Cardiac muscle cell (in vitro differentiated cells and primary cell): Measurements from ENCODE around the gene CCDC88B. TPM values are rescaled to one million over a fixed set of nuclear protein-coding genes. Genes with fewer than 3 reads are reported as not detected.
A peak's percentile ranks its signal among the peaks of the same experiment; 100 is the strongest.
"Not testable (repeated sequence)": the region's sequence is repeated elsewhere in the genome, so short reads cannot be mapped to it uniquely, and the experiment has no call there.

Experiments
- DNase-seq, 2 donors: peaks; one replicate each; pipeline versions ENCODE4 v3.0.0 to v3.0.0-alpha.2; 2010 to 2017; ENCODE audit warnings: low read depth in 1 of 2, low spot score in 1 of 2
- H3K27ac ChIP-seq: fragments of 200-600 bp; sonication (generic); 2 replicates; pipeline ENCODE4 v1.5.1; 2016
- H3K27me3 ChIP-seq: fragments of 200-600 bp; sonication (generic); 2 replicates; pipeline ENCODE4 v1.6.0; 2016; ENCODE audit warnings: control low read depth
- H3K36me3 ChIP-seq: fragments of 200-600 bp; sonication (generic); 2 replicates; pipeline ENCODE4 v1.5.1; 2016; ENCODE audit warnings: control low read depth
- H3K4me1 ChIP-seq: fragments of 200-600 bp; sonication (generic); 2 replicates; pipeline ENCODE4 v1.8.1; 2017; ENCODE audit warnings: low read depth, mild to moderate bottlenecking, mixed run types
- H3K4me3 ChIP-seq: fragments of 200-600 bp; sonication (generic); 2 replicates; pipeline ENCODE4 v1.5.1; 2016; ENCODE audit warnings: mild to moderate bottlenecking
- H3K9me3 ChIP-seq: fragments of 200-600 bp; sonication (generic); 2 replicates; pipeline ENCODE4 v1.5.1; 2017; ENCODE audit warnings: low read depth, mild to moderate bottlenecking, control low read depth
- polyA plus RNA-seq: library from polyadenylated mRNA; unstranded; fragments of >200 nt; fragmentation: Nextera tagmentation; extraction: Ambion mirVana; gene quantifications from 2 replicates; pipeline ENCODE4 v1.2.1, GENCODE V29; 2016
- total RNA-seq: library from RNA; depleted of rRNA; stranded (reverse); fragments of >200 nt; gene quantifications from 2 replicates; pipeline ENCODE4 v1.2.3, GENCODE V29; 2016
- TF ChIP-seq, protein P1 (sequence below): IDR thresholded peaks from 2 replicates; pipeline ENCODE4 v1.5.1; 2012; ENCODE audit warnings: low read depth, mild to moderate bottlenecking, low read length

Gene CCDC88B
- total and polyA plus RNA-seq, 2 experiments from 2014 or later: 8.4 to 8.6 TPM

GRCh38 chr11:64323373-64323772, 16.6 kb upstream of the CCDC88B start:
- peaks cover 6% of the 10 kb centered on the region for H3K4me1 ChIP-seq
- H3K27ac ChIP-seq: no peak overlapping the region
- DNase-seq: no peak
- H3K27me3 ChIP-seq: no peaks in the 10 kb centered on the region
- no peaks in the 10 kb centered on the region for H3K9me3 ChIP-seq
- H3K4me3 ChIP-seq: no peak overlapping the region
- H3K36me3 ChIP-seq: peaks cover 4% of the 10 kb centered on the region
- TF ChIP-seq, protein P1, sequence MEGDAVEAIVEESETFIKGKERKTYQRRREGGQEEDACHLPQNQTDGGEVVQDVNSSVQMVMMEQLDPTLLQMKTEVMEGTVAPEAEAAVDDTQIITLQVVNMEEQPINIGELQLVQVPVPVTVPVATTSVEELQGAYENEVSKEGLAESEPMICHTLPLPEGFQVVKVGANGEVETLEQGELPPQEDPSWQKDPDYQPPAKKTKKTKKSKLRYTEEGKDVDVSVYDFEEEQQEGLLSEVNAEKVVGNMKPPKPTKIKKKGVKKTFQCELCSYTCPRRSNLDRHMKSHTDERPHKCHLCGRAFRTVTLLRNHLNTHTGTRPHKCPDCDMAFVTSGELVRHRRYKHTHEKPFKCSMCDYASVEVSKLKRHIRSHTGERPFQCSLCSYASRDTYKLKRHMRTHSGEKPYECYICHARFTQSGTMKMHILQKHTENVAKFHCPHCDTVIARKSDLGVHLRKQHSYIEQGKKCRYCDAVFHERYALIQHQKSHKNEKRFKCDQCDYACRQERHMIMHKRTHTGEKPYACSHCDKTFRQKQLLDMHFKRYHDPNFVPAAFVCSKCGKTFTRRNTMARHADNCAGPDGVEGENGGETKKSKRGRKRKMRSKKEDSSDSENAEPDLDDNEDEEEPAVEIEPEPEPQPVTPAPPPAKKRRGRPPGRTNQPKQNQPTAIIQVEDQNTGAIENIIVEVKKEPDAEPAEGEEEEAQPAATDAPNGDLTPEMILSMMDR: no peak

DNA sequence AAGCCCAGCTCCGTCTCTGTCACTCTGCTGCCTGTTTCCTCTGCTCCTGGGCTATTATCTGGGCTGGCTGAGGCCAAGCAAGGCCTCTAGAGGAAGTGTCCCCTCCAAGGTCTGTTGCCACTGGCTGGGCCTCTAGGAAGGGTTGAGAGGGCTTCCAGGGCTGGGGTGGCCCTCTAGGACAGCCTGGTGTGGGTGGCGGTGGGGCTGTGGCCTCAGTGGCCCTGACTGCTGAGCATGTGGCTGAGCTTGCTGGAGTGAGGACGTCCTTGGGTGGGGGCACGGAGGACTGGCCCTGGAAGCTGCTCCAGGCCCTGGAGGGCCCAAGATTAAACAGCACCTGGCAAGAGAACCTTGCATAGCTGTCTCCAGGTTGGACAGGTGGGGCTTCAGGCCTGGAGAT, 16.0 kb upstream of the CCDC88B start:
- not testable (repeated sequence) for H3K27me3 ChIP-seq, H3K4me3 ChIP-seq, H3K36me3 ChIP-seq, H3K4me1 ChIP-seq, DNase-seq, H3K9me3 ChIP-seq
- peak overlapping the region; percentile 34 for H3K27ac ChIP-seq

GRCh38 chr11:64324692-64325469, 15.1 kb upstream of the CCDC88B start:
- Histone ChIP-seq H3K9me3 (no peaks in the 10 kb centered on the region), H3K27ac (no peak overlapping the region), H3K36me3 (peaks cover 4% of the 10 kb centered on the region), H3K4me3 (no peak overlapping the region), H3K27me3 (no peaks in the 10 kb centered on the region), H3K4me1 (no peaks in the 10 kb centered on the region)
- DNase-seq: no peak
- TF ChIP-seq, protein P1: no peak

DNA sequence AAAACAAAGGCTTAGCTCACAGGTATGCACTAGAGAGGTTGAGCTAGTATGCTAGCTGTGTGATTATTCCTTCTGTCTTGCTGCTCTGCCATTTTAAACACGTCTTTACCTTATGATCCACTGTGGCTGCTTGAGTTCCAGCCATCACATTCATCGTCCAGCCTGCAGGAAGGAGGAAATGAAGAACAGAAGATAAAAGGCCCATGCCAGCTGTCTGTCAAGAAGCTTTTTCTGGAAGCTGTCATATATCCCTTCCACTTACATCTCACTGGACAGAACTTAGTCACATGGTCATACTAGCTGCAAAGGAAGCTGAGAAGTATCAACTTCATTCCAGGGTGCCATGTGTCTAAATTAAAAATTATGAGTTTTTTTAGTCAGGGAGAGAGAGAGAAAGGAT, 12.6 kb upstream of the CCDC88B start:
- H3K9me3 ChIP-seq: no peaks in the 10 kb centered on the region
- TF ChIP-seq, protein P1: no peak
- peaks cover 2% of the 10 kb centered on the region for H3K36me3 ChIP-seq
- no peak overlapping the region for H3K4me3 ChIP-seq
- no peak for DNase-seq
- no peak overlapping the region for H3K27ac ChIP-seq
- H3K27me3 ChIP-seq: no peaks in the 10 kb centered on the region
- no peaks in the 10 kb centered on the region for H3K4me1 ChIP-seq

- Histone ChIP-seq H3K4me1 (no peaks in the 10 kb centered on the region), H3K4me3 (no peak overlapping the region), H3K27ac (no peak overlapping the region), H3K9me3 (no peaks in the 10 kb centered on the region), H3K36me3 (no peaks in the 10 kb centered on the region), H3K27me3 (no peaks in the 10 kb centered on the region)
- no peak for DNase-seq
- TF ChIP-seq, protein P1: no peak
Measured at GRCh38 chr11:64327993-64328392, 12.0 kb upstream of the CCDC88B start.

DNA sequence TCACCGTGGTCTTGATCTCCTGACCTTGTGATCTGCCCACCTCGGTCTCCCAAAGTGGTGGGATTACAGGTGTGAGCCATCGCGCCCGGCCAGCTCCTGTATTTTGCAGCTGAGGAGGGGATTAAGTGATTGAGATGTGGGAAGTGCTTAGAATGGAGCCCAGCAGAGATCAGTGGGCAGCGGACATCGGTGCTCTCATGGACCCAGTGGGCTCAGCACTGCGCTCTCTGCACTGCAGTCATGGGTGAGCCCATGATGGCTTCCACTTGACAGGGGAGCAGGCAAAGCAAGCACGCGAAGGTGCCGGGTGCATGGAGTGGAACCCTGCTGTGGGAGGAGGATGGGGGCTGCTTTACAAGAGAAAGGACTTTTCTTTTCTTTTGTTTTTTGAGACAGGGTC, 9.1 kb upstream of the CCDC88B start:
- Histone ChIP-seq H3K4me3 (no peak overlapping the region), H3K27me3 (no peaks in the 10 kb centered on the region), H3K36me3 (no peaks in the 10 kb centered on the region), H3K4me1 (no peaks in the 10 kb centered on the region), H3K9me3 (no peaks in the 10 kb centered on the region), H3K27ac (no peak overlapping the region)
- TF ChIP-seq, protein P1: no peak
- no peak for DNase-seq
